GM19397 (cell line): ENCODE data around the gene ACTL7B.
"Not testable (repeated sequence)": the region's sequence is repeated elsewhere in the genome, so short reads cannot be mapped to it uniquely, and the experiment has no call there.

ENCODE experiments used
- ATAC-seq: cut with Tn5 transposase; IDR thresholded peaks from one replicate; pipeline ENCODE4 v1.9.1; 2021; ENCODE audit warnings: mild to moderate bottlenecking, moderate library complexity; ENCODE audit not compliant: unreplicated experiment

ACTL7B gene

GRCh38 chr9:108845507-108845906 is 10.3 kb downstream of the ACTL7B start:
- ATAC-seq = no peak

- no peak for ATAC-seq
Observed at GRCh38 chr9:108844856-108845255, 10.9 kb downstream of the ACTL7B start.

DNA sequence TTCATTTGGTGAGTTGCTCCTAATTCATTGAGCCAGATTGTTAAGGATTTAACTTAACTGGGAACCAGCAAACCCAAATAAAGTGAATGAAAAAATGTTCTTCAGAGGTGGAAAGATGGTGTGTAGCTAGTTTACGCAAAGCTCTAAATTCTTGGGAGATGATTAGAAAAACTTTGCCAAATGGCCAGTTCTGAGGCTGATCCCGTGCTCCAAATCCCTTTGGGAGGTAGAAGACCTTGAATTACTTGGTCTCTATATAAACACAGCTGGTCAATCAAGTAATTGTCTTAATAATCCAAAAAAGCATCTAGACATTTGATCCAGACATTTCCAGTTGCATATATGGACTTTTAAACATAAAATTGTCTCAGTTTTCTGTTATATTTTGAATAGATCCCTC is 11.4 kb downstream of the ACTL7B start:
- ATAC-seq = no peak

DNA sequence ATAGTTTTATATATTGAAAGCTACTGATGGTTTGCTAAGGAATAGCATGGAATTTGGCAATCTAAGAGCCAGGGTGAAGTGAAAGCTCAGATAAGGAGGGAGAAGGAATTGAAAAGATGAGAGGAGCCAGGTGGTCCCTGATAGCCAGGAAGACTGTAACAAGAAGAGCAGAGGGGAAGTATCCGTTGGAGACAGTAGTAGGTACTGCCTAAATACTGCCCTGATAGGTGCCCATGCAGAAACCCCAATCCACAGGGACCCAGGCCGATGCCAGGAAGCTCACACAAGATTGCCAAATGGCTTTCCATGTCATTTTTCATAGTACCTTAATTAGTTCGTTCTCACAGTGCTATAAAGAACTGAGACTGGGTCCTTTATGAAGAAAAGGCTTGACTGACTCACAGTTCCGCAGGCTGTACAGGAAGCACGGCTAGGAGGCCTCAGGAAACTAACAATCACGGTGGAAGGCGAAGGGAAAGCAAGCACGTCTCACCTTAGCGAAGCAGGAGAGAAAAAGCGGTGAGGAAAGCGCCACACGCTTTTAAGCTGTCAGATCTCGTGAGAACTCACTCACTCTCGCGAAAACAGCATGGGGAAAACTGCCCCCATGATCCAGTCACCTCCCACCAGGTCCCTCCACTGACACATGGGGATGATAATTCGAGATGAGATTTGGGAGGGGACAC is 13.0 kb downstream of the ACTL7B start:
- no peak for ATAC-seq

GRCh38 chr9:108839561-108839960 is 16.2 kb downstream of the ACTL7B start:
- not testable (repeated sequence) for ATAC-seq

DNA sequence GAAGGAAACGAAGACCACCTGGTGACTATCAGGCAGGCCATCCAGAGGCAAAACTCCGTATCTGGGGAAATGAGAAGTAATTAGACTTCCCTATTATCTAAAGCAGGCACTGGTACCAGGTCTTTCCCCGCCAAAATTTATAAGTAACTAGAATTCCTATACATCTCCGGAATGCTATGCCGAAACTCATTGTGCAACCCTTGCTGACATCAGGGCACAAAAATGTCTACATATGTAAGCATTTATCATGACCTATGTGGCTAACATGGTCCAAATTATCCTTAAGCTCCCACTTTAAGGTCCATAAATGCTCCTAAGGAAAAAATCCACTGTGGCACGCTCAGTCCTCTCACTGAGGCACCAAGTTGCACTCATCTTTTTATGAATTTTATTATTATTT is 17.8 kb downstream of the ACTL7B start:
- ATAC-seq = no peak

DNA sequence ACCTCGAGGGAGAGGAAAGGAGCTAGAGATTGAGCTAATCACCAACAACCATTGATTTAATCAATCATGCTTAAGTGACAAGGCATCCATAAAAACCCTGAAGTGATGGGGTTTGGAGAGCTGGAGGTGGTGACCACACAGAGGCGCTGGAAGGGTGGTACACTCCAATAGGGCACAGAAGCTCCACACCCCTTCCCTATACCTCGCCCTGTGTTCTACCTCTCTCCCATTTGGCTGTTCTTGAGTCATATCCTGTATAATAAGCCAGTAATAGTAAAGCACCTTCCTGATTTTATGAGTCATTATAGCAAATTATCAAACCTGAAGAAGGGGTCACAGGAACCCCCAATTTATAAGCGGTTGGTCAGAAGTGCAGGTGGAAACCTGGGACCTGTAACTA is 18.3 kb downstream of the ACTL7B start:
- ATAC-seq = no peak

DNA sequence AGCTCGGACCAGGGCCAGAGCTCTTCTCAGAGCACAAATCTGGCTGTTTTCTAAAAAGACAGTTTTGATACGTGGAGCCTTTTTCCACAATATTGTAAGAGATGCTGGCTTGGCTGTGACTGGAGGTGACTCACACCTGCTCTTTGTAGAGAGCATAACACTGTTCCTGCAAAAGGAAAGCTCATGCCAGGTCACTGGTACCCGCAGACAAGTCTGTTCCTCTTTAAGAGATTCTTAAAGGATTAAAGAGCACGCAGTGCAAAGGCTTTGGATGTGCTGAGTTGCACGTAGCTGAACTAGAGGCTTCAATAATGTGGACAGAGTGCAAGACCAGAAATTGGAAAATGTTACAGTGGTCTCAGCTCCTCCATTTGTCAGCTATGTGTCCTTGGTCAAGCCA is 19.0 kb downstream of the ACTL7B start:
- no peak for ATAC-seq

DNA sequence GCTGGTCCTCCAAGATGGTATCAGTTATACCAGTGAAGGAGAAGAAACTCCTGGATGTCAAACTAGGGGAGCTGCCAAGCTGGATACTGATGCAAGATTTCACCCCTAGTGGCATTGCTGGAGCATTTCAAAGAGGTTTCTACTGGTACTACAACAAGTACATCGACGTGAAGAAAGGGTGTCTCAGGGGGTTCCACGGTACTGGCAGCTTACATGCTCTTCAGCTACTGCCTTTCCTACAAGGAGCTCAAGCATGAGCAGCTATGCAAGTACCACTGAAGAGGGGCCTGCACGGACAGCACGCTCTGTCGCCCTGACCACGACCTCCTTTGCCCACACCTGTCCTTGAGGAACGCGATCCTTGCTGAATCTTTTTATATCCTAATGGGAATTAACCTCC is 19.5 kb downstream of the ACTL7B start:
- no peak for ATAC-seq

GRCh38 chr9:108835831-108836230 is 20.0 kb downstream of the ACTL7B start:
- ATAC-seq = no peak

DNA sequence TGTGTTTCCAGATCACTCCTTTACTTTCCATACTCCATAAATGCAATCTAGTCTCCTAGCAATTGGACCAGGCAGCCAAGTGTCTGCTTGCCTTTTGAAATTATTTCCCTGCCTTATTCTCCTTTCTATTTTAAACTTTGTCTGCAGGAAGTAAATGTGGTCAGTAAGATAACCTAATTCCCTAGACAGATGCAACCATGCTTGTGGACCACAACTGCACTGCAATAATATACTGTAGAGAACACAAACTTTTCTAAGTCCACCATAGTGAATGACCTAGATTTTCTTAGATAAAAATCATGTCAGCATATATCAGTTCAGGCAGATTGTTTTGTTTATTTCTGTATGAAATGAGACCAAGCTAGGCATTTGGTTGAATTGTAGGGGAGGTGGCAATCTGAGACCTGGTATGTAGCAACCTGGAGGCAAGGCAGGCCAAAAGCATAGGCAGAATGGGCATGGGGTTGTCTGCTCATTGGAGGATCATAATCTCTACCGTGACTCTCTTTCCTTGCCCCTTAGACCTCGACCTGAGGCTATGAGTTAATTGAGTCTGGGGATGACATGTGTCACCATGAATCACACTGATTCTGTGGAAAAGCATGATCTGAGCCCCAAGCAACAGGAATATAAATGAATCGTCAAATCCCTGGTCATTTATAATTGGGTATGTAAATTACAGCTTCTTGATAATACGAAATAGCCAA is 20.7 kb downstream of the ACTL7B start:
- ATAC-seq = no peak

- ATAC-seq = no peak
Observed at GRCh38 chr9:108832179-108832500, 23.6 kb downstream of the ACTL7B start.

GRCh38 chr9:108831496-108832178 is 24.1 kb downstream of the ACTL7B start:
- ATAC-seq = no peak

- no peak for ATAC-seq
Observed at GRCh38 chr9:108830272-108830671, 25.5 kb downstream of the ACTL7B start.

GRCh38 chr9:108823829-108824228 is 32.0 kb downstream of the ACTL7B start:
- ATAC-seq = no peak

GRCh38 chr9:108816037-108816436 is 39.7 kb downstream of the ACTL7B start:
- ATAC-seq = no peak

- no peak for ATAC-seq
Observed at GRCh38 chr9:108815156-108815555, 40.6 kb downstream of the ACTL7B start.

DNA sequence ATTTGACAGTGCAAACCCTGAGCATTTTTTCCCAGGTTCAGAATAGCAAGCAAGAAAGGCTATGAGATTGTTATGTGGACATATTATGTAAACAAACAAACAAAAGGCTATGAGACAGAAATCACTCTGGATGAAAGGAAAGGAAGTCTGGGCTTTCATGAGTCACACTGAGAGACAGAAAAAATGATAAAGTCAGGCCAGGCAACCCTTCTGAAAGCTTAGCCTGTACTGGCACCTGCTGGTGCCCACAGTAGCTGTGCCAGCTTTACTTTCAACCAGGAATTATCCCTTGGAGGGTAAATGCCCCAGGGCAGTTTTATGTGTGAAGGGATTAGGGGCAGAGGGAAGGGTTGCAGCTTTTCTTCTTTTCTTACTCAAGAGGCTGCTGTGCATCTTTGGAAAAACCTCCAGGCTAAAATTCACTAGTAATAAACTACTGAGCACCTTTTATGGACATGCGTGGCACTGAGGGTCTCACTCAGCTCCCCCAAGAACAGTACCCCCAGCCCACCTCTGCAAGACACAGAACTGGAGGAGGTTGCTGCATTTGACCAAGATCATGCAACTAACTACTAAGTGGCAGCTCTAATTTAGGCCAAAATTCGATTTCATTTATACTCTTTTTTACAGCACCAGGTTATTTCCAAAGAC is 41.7 kb downstream of the ACTL7B start:
- no peak for ATAC-seq

DNA sequence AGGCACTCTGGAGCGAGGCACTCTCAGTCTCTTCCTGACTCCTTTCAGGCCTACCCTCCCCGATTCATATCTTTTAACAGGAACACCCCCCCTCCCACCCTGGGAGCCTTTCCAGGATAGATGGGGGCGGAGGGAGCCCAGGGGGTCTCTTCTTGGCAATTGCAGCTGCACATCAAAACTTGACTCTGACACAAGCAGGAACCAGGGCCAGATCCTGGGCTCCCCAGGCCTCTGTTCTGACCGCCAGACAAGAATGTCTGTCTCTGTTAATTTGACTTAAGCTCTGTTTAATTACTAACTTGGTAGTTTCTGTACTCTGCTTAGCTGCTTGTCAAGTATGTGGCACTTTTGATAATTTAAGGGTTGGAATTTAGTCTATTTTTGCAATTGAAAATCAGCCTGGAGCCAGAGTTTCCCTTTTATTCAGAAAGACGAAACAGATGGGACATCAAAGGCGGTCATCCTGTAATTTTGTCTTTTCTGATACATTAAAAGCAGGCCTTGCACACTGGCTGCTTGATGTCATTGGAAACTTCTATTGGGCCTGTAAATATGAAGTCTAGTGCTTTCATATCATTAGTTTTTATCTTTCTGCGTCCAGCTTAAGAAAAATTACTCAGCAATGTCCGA is 43.3 kb downstream of the ACTL7B start:
- ATAC-seq = no peak

GRCh38 chr9:108811944-108812343 is 43.8 kb downstream of the ACTL7B start:
- no peak for ATAC-seq

- ATAC-seq = no peak
Observed at GRCh38 chr9:108809269-108809668, 46.5 kb downstream of the ACTL7B start.
